Skeletal muscle tissue (tissue), 4 donors: ENCODE data around the gene C9orf50. TPM values are rescaled to one million over a fixed set of nuclear protein-coding genes. Genes with fewer than 3 reads are reported as not detected.
A peak's percentile ranks its signal among the peaks of the same experiment; 100 is the strongest.

ENCODE experiments used
- H3K27ac ChIP-seq: one replicate; pipeline ENCODE4 v1.7.0; 2013; ENCODE audit warnings: mild to moderate bottlenecking, low read depth, low read length, inconsistent platforms
- H3K27me3 ChIP-seq, 3 donors: one replicate each; pipeline ENCODE4 v1.7.0; 2013; ENCODE audit warnings: low read length in 3 of 3; ENCODE audit not compliant: control insufficient read depth in 3 of 3, insufficient read depth in 3 of 3
- H3K36me3 ChIP-seq, 3 donors: one replicate each; pipeline ENCODE4 v1.7.0; 2013; ENCODE audit warnings: low read length in 3 of 3; ENCODE audit not compliant: control insufficient read depth in 3 of 3, insufficient read depth in 3 of 3
- H3K4me1 ChIP-seq, 3 donors: one replicate each; pipeline ENCODE4 v1.7.0; 2013; ENCODE audit warnings: low read length in 3 of 3, mild to moderate bottlenecking in 3 of 3; ENCODE audit not compliant: control insufficient read depth in 3 of 3, insufficient read depth in 3 of 3
- H3K4me3 ChIP-seq, 3 donors: one replicate each; pipeline ENCODE4 v1.7.0; 2013; ENCODE audit warnings: low read length in 3 of 3
- H3K9ac ChIP-seq, 3 donors: one replicate each; pipeline ENCODE4 v1.7.0; 2013; ENCODE audit warnings: low read length in 3 of 3, mild to moderate bottlenecking in 3 of 3, moderate library complexity in 2 of 3, low read depth in 1 of 3
- H3K9me3 ChIP-seq, 3 donors: one replicate each; pipeline ENCODE4 v1.7.0; 2013; ENCODE audit warnings: low read length in 3 of 3; ENCODE audit not compliant: control insufficient read depth in 3 of 3
- total RNA-seq: library from RNA; depleted of rRNA; stranded (reverse); fragments of >200 nt; gene quantifications from one replicate; pipeline ENCODE4 v1.2.3, GENCODE V29; 2014
- donor health status: Osteomylitis.

The C9orf50 gene
- total RNA-seq, 1 donor from 2014 or later, result not detected

GRCh38 chr9:129648764-129649115 lies 27.8 kb upstream of the C9orf50 start:
- H3K9ac ChIP-seq, result no peak overlapping the region
- no peaks in the 10 kb centered on the region for H3K9me3 ChIP-seq
- no peaks in the 10 kb centered on the region for H3K4me1 ChIP-seq
- H3K27me3 ChIP-seq, result no peaks in the 10 kb centered on the region
- H3K27ac ChIP-seq, result no peak overlapping the region
- H3K4me3 ChIP-seq, result no peak overlapping the region
- H3K36me3 ChIP-seq, result no peaks in the 10 kb centered on the region

DNA sequence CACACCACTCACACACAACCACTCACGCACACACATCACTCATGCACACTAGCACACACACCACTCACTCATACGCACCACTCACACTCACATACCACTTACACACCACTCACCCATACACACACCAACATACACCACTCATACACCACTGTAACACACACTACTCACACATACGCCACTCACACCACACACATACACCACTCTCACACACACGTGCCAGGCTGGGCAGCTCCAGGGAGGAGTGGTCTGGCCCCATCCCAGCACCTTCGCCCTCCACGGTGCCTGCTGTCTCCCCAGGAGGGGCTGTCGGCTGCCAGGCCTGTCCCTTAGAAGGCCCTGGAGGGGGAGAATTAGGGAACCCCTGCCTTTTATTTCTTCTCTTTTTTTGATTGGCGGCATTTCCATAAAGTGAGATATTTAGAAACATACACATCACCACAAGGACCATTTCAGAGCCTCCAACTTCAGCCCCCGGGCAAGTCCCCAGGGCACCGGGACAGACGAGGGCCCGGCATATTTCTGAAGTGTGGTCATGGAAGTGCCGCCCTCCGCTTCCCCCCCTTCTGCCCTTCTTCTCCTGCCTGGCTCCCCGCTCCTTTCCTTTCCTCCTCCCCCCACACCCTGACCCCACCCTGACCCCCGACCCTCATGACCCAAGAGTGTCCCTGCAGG lies 27.3 kb upstream of the C9orf50 start:
- Histone ChIP-seq H3K27me3 (no peaks in the 10 kb centered on the region), H3K4me3 (no peak overlapping the region), H3K4me1 (no peaks in the 10 kb centered on the region), H3K27ac (no peak overlapping the region), H3K36me3 (no peaks in the 10 kb centered on the region), H3K9me3 (no peaks in the 10 kb centered on the region), H3K9ac (no peak overlapping the region)

DNA sequence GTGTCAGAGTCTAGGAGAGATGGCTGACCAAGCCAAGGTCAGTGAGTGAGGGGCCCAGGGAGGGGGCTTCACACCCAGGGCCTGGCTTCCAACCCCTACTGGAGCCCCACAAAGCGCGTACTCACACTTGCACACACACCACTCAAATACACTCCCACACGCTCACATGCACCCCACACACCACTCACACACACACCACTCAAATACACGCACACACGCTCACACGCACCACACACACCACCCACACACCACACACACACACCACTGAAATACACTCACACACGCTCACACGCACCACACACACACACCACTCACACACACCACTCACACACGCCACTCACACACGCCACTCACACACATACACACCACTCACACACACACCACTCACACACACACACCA lies 26.7 kb upstream of the C9orf50 start:
- Histone ChIP-seq H3K36me3 (no peaks in the 10 kb centered on the region), H3K9me3 (no peaks in the 10 kb centered on the region), H3K27ac (no peak overlapping the region), H3K4me3 (no peak overlapping the region), H3K9ac (no peak overlapping the region), H3K4me1 (peaks cover 0 to under 1% (median 0%) of the 10 kb centered on the region in 3 donors), H3K27me3 (no peaks in the 10 kb centered on the region)

DNA sequence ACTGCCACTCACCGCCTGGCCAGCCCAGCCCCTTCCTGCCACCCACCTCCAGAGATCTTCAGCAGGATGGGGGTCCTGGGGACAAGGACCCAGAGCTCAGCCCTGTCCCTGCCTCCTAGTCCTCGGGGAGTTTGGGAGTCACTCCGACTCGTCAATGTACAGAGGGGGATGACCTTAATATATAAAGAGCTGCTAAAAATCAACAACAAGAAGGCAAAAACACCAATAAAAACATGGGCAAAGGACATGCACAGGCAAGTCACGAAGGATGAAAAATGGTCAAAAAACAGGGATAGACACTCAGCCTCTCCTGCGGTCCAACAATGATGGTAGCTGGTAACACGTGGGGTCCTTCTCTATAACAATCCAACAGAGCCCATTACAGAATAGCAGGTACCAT lies 25.8 kb upstream of the C9orf50 start:
- no peaks in the 10 kb centered on the region for H3K27me3 ChIP-seq
- no peak overlapping the region for H3K9ac ChIP-seq
- peaks cover 0 to 2% (median 0%) of the 10 kb centered on the region in 3 donors for H3K36me3 ChIP-seq
- H3K27ac ChIP-seq, result no peak overlapping the region
- H3K9me3 ChIP-seq, result no peaks in the 10 kb centered on the region
- H3K4me3 ChIP-seq, result no peak overlapping the region
- peaks cover 2 to 6% (median 3%) of the 10 kb centered on the region in 3 donors for H3K4me1 ChIP-seq

- Histone ChIP-seq H3K27ac (no peak overlapping the region), H3K9me3 (no peaks in the 10 kb centered on the region), H3K27me3 (no peaks in the 10 kb centered on the region), H3K4me3 (no peak overlapping the region), H3K4me1 (peaks cover 6 to 10% (median 6%) of the 10 kb centered on the region in 3 donors), H3K9ac (no peak overlapping the region), H3K36me3 (peaks cover 0 to 2% (median 0%) of the 10 kb centered on the region in 3 donors)
Measured at GRCh38 chr9:129646252-129646651, 25.4 kb upstream of the C9orf50 start.

DNA sequence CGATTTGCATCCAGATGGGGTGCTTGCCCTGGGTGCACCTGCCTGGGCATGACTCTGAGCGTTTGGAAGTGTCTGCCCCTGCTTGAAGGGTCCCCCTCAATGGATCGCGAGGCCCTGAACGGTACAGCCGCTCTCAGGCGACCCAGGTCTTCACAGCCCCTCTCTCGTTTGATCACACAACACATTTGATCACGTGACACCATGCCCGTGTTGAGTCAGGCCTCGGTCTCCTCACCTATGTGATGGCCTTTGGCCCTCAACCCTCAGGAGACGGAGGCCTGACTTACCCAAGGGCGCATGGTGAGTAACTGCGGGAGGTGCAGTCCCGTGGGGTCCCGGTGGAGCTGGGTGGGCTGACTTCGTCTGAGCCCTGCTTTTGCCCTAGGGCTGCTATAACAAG lies 24.0 kb upstream of the C9orf50 start:
- Histone ChIP-seq H3K36me3 (peaks cover 0 to 2% (median 0%) of the 10 kb centered on the region in 3 donors), H3K9ac (no peak overlapping the region), H3K27me3 (no peaks in the 10 kb centered on the region), H3K27ac (no peak overlapping the region), H3K9me3 (no peaks in the 10 kb centered on the region), H3K4me3 (no peak overlapping the region), H3K4me1 (peaks cover 19 to 24% (median 19%) of the 10 kb centered on the region in 3 donors)

GRCh38 chr9:129644365-129644764 lies 23.5 kb upstream of the C9orf50 start:
- Histone ChIP-seq H3K4me1 (peaks cover 21 to 26% (median 23%) of the 10 kb centered on the region in 3 donors), H3K9ac (no peak overlapping the region), H3K27me3 (no peaks in the 10 kb centered on the region), H3K9me3 (no peaks in the 10 kb centered on the region), H3K36me3 (peaks cover 0 to 4% (median under 1%) of the 10 kb centered on the region in 3 donors), H3K4me3 (no peak overlapping the region), H3K27ac (no peak overlapping the region)

DNA sequence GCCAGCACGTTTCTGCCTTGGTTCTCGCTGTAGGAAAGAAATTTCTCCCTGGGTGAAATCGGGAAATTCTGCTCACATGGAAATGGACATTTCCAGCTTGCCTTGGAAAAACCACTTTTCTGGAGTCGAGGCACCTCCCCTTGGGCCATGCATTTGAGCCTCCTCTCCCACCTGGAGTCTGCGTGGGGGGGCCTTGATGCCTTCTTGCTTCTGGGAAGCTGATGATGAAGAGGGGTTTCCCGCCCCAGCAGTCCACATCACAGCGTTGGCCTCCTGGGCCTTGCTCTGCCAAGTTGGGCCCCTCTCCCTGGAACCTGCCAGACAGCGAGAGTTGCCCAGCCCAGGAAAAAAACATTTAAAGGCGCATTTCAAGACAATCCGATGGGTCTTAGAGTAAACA lies 22.8 kb upstream of the C9orf50 start:
- Histone ChIP-seq H3K36me3 (peaks cover 5 to 10% (median 7%) of the 10 kb centered on the region in 3 donors), H3K27ac (no peak overlapping the region), H3K4me3 (no peak overlapping the region), H3K27me3 (no peaks in the 10 kb centered on the region), H3K9ac (peak overlapping the region in 1 of 3 donors; percentile 51), H3K4me1 (peaks cover 21 to 32% (median 29%) of the 10 kb centered on the region in 3 donors), H3K9me3 (no peaks in the 10 kb centered on the region)

DNA sequence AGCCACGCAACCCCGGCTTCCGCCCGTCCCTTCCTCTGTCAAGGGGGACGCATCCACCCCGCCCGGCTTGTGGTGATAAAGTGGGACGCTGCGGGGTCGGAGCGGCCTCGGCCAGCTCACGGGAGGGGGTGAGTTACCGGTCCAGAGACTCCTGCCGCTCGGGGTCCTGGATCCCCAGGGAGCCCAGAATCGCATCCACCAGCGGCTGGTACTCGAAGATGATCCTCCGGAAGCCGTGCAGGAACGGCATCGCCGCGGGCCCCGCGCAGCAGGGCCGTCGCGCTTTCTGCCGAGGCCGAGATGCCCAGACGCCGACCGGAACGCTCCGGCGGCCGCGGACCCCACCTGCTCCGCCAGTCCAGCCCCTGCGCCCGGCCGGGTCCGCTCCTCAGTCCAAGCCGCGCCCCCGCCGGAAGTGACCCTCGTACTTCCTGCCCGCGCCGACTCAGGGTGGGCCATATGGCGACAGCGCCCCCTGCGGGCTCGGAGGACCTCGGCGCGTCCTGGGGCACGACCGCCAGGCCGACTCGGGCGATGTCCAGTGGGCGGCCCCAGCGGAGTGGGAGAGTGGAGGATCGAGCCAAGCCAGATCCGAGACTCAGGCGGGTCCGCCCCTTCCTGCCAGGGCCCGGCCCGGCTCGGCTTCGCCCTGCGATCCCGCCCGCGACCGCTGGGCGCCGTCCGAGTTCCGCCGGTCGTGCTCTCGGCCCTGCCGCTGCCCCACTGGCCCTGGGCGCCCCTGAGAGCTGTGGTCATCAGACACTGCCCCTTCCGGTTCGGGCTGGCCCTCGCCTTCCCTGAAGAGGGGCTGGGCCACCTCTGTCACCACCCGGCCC lies 21.1 kb upstream of the C9orf50 start, which contains the start of gene ASB6:
TSS of gene ASB6 (minus strand) at position 402 of the 836 bp plus-strand sequence. CDS start at position 250, 152 bp downstream.
- peak within 1 kb of the TSS; percentile 89 to 92 (median 89) for H3K9ac ChIP-seq
- H3K4me3 ChIP-seq, result peak within 1 kb of the TSS; percentile 78 to 94 (median 88)
- no peaks in the 10 kb centered on the region for H3K9me3 ChIP-seq
- H3K4me1 ChIP-seq, result peaks cover 23 to 32% (median 30%) of the 10 kb centered on the region in 3 donors
- H3K36me3 ChIP-seq, result peaks cover 23 to 26% (median 24%) of the 10 kb centered on the region in 3 donors
- no peaks in the 10 kb centered on the region for H3K27me3 ChIP-seq
- H3K27ac ChIP-seq, result peak within 1 kb of the TSS; percentile 82
